ENCODE data around the gene RCOR2.

DNA sequence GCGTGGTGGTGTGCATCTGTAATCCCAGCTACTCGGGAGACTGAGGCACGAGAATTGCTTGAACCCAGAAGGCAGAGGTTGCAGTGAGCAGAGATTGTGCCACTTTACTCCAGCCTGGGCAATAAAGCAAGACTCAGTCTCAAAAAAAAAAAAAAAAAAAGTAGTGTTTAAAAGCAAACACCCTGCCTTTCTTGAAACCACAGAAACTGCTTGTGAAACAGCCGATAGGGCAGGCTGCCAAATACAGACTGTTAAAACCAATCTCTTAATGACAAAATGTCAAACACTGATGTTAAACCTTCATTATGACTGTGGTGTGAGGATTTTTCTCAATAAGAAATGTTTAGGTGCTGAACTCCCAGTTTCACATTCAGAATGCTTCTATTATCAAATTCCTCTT lies 50.8 kb downstream of the RCOR2 start:
- TF ChIP-seq, protein P1, sequence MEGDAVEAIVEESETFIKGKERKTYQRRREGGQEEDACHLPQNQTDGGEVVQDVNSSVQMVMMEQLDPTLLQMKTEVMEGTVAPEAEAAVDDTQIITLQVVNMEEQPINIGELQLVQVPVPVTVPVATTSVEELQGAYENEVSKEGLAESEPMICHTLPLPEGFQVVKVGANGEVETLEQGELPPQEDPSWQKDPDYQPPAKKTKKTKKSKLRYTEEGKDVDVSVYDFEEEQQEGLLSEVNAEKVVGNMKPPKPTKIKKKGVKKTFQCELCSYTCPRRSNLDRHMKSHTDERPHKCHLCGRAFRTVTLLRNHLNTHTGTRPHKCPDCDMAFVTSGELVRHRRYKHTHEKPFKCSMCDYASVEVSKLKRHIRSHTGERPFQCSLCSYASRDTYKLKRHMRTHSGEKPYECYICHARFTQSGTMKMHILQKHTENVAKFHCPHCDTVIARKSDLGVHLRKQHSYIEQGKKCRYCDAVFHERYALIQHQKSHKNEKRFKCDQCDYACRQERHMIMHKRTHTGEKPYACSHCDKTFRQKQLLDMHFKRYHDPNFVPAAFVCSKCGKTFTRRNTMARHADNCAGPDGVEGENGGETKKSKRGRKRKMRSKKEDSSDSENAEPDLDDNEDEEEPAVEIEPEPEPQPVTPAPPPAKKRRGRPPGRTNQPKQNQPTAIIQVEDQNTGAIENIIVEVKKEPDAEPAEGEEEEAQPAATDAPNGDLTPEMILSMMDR (IDR thresholded peaks at IDR 0.05) = no peak
- TF ChIP-seq POLR2A (IDR thresholded peaks at IDR 0.05) = no peak

Data from right lobe of liver (tissue), 4 donors.